IPS DF 6.9 (cell line): ENCODE data around the gene LCE3B.

Source experiments
- DNase-seq: peaks from one replicate; pipeline ENCODE4 v3.0.0-alpha.2; 2013; ENCODE audit warnings: low read depth, low spot score
- H3K27ac ChIP-seq: one replicate; pipeline ENCODE4 v1.5.1; 2013; ENCODE audit warnings: low read length, control low read depth
- H3K27me3 ChIP-seq: 2 replicates; pipeline ENCODE4 v1.6.1; 2013; ENCODE audit warnings: mild to moderate bottlenecking, low read length; ENCODE audit not compliant: control insufficient read depth, insufficient read depth
- H3K36me3 ChIP-seq: 2 replicates; pipeline ENCODE4 v1.6.1; 2013; ENCODE audit warnings: low read length; ENCODE audit not compliant: control insufficient read depth, insufficient read depth
- H3K4me1 ChIP-seq: 2 replicates; pipeline ENCODE4 v1.6.1; 2013; ENCODE audit warnings: low read length; ENCODE audit not compliant: control insufficient read depth, insufficient read depth
- H3K4me3 ChIP-seq: 2 replicates; pipeline ENCODE4 v1.5.1; 2013; ENCODE audit warnings: mild to moderate bottlenecking, low read length
- H3K9me3 ChIP-seq: 2 replicates; pipeline ENCODE4 v1.6.1; 2013; ENCODE audit warnings: low read length, inconsistent platforms; ENCODE audit not compliant: control insufficient read depth, insufficient read depth
- WGBS: extraction: QIAGEN DNeasy Blood & Tissue Kit; methylation state at CpG from one replicate; pipeline ENCODE4 v1.1.7; 2013; ENCODE audit warnings: mixed read lengths, missing lambda C conversion rate; ENCODE audit not compliant: insufficient read length, insufficient coverage; 5-methylcytosine and 5-hydroxymethylcytosine counted together

Gene LCE3B

DNA sequence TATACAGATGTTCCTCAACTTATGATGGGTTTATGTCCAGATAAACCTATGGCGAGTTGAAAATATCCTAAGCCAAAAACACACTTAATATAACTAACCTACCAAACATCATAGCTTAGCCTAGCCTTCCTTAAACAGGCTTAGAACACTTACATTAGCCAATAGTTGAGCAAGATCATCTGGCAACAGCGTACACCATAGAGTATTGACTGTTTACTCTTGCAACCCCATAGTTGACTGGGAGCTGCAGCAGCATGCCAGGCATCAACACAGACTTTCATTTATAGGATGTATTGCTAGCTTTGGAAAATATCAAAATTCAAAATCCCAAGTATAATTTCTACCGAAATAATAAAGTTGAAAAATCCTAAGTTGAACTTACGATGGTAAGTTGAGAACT, 44.1 kb downstream of the LCE3B start:
- no CpG with 5 or more reads among the region's 4 CpGs for WGBS
- H3K4me1 ChIP-seq: no peaks in the 10 kb centered on the region
- H3K9me3 ChIP-seq: peaks cover 3% of the 10 kb centered on the region
- no peaks in the 10 kb centered on the region for H3K27me3 ChIP-seq
- DNase-seq: no peak
- H3K36me3 ChIP-seq: no peaks in the 10 kb centered on the region
- no peak overlapping the region for H3K4me3 ChIP-seq
- H3K27ac ChIP-seq: no peak overlapping the region

GRCh38 chr1:152658649-152659048, 45.0 kb downstream of the LCE3B start:
- no peak for DNase-seq
- peaks cover 9% of the 10 kb centered on the region for H3K9me3 ChIP-seq

DNA sequence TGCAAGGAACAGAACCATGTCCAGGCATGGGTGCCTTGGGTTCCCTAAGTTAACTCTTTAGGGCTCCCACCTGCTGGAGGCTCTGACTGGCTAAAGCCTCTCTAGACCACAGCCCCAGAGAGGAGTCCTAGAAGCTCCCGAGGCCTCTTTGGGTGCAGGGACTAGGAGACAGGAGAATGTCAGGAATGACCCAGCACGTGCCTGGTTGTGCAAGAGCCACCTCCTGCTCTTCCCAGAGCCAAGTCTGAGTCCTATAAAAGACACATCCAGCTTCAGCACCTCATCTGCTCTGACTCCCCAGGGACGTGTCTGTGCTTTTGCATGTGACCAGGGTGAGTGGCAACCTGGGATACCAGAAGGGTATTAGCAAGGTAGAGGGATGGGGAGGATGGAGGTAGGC, 49.5 kb downstream of the LCE3B start, which contains the start of gene LCE2D:
TSS of gene LCE2D (plus strand) at position 283 of the 400 bp plus-strand sequence. CDS start 726 bp downstream, outside the sequence.
- no CpG with 5 or more reads among the region's 3 CpGs for WGBS

More at GRCh38 chr1:152658649-152659048, 45.0 kb downstream of the LCE3B start:
- Histone ChIP-seq H3K4me3 (no peak overlapping the region), H3K4me1 (no peaks in the 10 kb centered on the region), H3K27ac (no peak overlapping the region), H3K36me3 (no peaks in the 10 kb centered on the region), H3K27me3 (no peaks in the 10 kb centered on the region)
- WGBS: no CpG with 5 or more reads among the region's 3 CpGs

More for the DNA sequence above, 49.5 kb downstream of the LCE3B start, which contains the start of gene LCE2D:
- Histone ChIP-seq H3K9me3 (peaks cover 14% of the 10 kb centered on the region), H3K27me3 (no peaks in the 10 kb centered on the region), H3K4me1 (no peaks in the 10 kb centered on the region), H3K36me3 (no peaks in the 10 kb centered on the region), H3K4me3 (no peak within 1 kb of the TSS), H3K27ac (no peak within 1 kb of the TSS)
- no peak for DNase-seq
